Caco-2 (cell line): Measurements from ENCODE around the gene OR2AG2. TPM values are rescaled to one million over a fixed set of nuclear protein-coding genes. Genes with fewer than 3 reads are reported as not detected.
A peak's percentile ranks its signal among the peaks of the same experiment; 100 is the strongest.
"Not testable (repeated sequence)": the region's sequence is repeated elsewhere in the genome, so short reads cannot be mapped to it uniquely, and the experiment has no call there.

Source experiments
- BruUV-seq: library from RNA; stranded (reverse); fragments of 400-500 nt; replicated peaks from 2 replicates; lab custom pipeline; 2021; lab: Mats Ljungman, UMichigan
- CTCF ChIA-PET: fragments of 300-600 bp; sonication (Branson Sonifier 250); formaldehyde crosslinking; loops from one replicate; lab custom pipeline; 2022; ENCODE audit warnings: antibody characterized with exemption; lab: Charles Lee
- POLR2A ChIA-PET: fragments of 300-600 bp; sonication (Branson Sonifier 250); formaldehyde crosslinking; loops from one replicate; lab custom pipeline; 2022; ENCODE audit warnings: antibody characterized with exemption; lab: Charles Lee
- DNase-seq, 2 experiments: peaks; one replicate each; pipeline versions ENCODE4 v3.0.0 to v3.0.0-alpha.2; 2020 to 2022
- H3K27me3 ChIP-seq: replicated peaks from 2 replicates; pipeline ENCODE4 v1.6.0; 2011; ENCODE audit warnings: low read length; ENCODE audit not compliant: control insufficient read depth, insufficient read depth
- H3K36me3 ChIP-seq: 2 replicates; pipeline ENCODE4 v1.5.1; 2011; ENCODE audit warnings: low read length; ENCODE audit not compliant: control insufficient read depth, insufficient read depth
- H3K4me1 ChIP-seq: fragments of 250-450 bp; sonication (Bioruptor Pico); 2 replicates; pipeline ENCODE4 v1.5.1; 2020; ENCODE audit warnings: mild to moderate bottlenecking
- H3K4me3 ChIP-seq: 2 replicates; pipeline ENCODE4 v1.5.1; 2011; ENCODE audit warnings: low read depth, mild to moderate bottlenecking, control low read depth, low read length
- H3K9me3 ChIP-seq: fragments of 250-450 bp; sonication (Bioruptor Pico); 2 replicates; pipeline ENCODE4 v1.5.1; 2020; ENCODE audit warnings: mild to moderate bottlenecking, moderate library complexity
- H3K27ac Mint-ChIP-seq: one replicate; pipeline ENCODE4 v1.8.0; 2022; ENCODE audit warnings: mixed read lengths; ENCODE audit not compliant: unreplicated experiment
- H3K27me3 Mint-ChIP-seq: one replicate; pipeline ENCODE4 v1.8.0; 2022; ENCODE audit warnings: mixed read lengths; ENCODE audit not compliant: insufficient read depth, unreplicated experiment
- H3K36me3 Mint-ChIP-seq: one replicate; pipeline ENCODE4 v1.8.0; 2022; ENCODE audit warnings: mild to moderate bottlenecking, mixed read lengths; ENCODE audit not compliant: insufficient read depth, unreplicated experiment
- H3K4me1 Mint-ChIP-seq: one replicate; pipeline ENCODE4 v1.8.0; 2022; ENCODE audit warnings: low read depth, mixed read lengths; ENCODE audit not compliant: unreplicated experiment
- H3K4me3 Mint-ChIP-seq: one replicate; pipeline ENCODE4 v1.8.0; 2022; ENCODE audit warnings: mild to moderate bottlenecking, moderate library complexity, mixed read lengths; ENCODE audit not compliant: unreplicated experiment
- H3K9me3 Mint-ChIP-seq: one replicate; pipeline ENCODE4 v1.8.0; 2022; ENCODE audit warnings: mixed read lengths; ENCODE audit not compliant: unreplicated experiment
- intact Hi-C: fragments of 100-400 bp; cut with micrococcal nuclease; formaldehyde crosslinking; loops from one replicate; pipeline ENCODE4 v1.10.0; 2022; ENCODE audit not compliant: unreplicated experiment
- total RNA-seq: library from RNA; stranded (reverse); gene quantifications from 2 replicates; pipeline ENCODE4 v1.2.3, GENCODE V29; 2022
- TF ChIP-seq, protein P1 (sequence below), 2 experiments: fragments of 200-600 bp in 1 of 2; IDR thresholded peaks; 1 replicate in 1 of 2; 2 replicates in 1 of 2; pipeline versions ENCODE4 v1.5.1 to v1.8.0; 2011 to 2022; ENCODE audit warnings: antibody characterized with exemption in 1 of 2, control low read depth in 1 of 2, inconsistent platforms in 1 of 2, low read depth in 1 of 2, low read length in 1 of 2, mild to moderate bottlenecking in 1 of 2, moderate library complexity in 1 of 2; ENCODE audit not compliant: insufficient read depth in 1 of 2, severe bottlenecking in 1 of 2, unreplicated experiment in 1 of 2

OR2AG2 gene
- total RNA-seq, 1 experiment from 2014 or later, result not detected

DNA sequence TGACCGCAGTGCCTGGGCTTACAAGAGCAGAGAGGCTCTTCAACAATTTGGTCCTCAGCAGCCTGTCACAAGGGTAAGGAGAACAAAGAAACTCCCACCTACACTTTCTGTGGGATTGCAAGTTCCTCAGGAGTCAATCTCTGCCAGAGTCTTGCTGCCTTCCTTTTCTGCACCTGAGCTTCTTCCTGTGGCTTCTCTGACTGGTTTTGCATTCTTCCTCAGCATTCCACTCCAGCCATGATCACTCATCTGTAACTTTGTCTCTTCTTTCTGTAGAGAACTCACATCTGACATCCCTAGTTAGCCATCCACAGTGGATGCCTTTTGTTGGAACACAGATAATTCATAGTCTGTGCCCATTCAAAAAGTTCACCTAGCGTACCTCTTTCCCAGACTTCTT lies 41.9 kb upstream of the OR2AG2 start:
- H3K9me3 Mint-ChIP-seq, result no peaks in the 10 kb centered on the region
- Histone ChIP-seq H3K36me3 (no peaks in the 10 kb centered on the region), H3K4me1 (no peaks in the 10 kb centered on the region), H3K9me3 (no peaks in the 10 kb centered on the region), H3K27me3 (no peaks in the 10 kb centered on the region; the same call in 1 of the 2 replicates), H3K4me3 (no peak overlapping the region)
- peaks cover 3% of the 10 kb centered on the region for H3K27me3 Mint-ChIP-seq
- no peak overlapping the region for H3K27ac Mint-ChIP-seq
- H3K36me3 Mint-ChIP-seq, result no peaks in the 10 kb centered on the region
- TF ChIP-seq, protein P1, sequence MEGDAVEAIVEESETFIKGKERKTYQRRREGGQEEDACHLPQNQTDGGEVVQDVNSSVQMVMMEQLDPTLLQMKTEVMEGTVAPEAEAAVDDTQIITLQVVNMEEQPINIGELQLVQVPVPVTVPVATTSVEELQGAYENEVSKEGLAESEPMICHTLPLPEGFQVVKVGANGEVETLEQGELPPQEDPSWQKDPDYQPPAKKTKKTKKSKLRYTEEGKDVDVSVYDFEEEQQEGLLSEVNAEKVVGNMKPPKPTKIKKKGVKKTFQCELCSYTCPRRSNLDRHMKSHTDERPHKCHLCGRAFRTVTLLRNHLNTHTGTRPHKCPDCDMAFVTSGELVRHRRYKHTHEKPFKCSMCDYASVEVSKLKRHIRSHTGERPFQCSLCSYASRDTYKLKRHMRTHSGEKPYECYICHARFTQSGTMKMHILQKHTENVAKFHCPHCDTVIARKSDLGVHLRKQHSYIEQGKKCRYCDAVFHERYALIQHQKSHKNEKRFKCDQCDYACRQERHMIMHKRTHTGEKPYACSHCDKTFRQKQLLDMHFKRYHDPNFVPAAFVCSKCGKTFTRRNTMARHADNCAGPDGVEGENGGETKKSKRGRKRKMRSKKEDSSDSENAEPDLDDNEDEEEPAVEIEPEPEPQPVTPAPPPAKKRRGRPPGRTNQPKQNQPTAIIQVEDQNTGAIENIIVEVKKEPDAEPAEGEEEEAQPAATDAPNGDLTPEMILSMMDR (IDR thresholded peaks at IDR 0.05; ENCODE audit: insufficient read depth in 1 of 2, low read depth in 1 of 2, low read length in 1 of 2, severe bottlenecking in 1 of 2, unreplicated experiment in 1 of 2), result no peak
- POLR2A ChIA-PET, result no interaction called here
- no TSS peak for BruUV-seq
- no peak overlapping the region for H3K4me3 Mint-ChIP-seq
- no peaks in the 10 kb centered on the region for H3K4me1 Mint-ChIP-seq
- intact Hi-C loops, result loop anchor here (5.0 kb wide), 1 partner anchor 184 kb away; no protein-coding TSS in a partner anchor
- CTCF ChIA-PET, result no interaction called here
- DNase-seq, result no peak

DNA sequence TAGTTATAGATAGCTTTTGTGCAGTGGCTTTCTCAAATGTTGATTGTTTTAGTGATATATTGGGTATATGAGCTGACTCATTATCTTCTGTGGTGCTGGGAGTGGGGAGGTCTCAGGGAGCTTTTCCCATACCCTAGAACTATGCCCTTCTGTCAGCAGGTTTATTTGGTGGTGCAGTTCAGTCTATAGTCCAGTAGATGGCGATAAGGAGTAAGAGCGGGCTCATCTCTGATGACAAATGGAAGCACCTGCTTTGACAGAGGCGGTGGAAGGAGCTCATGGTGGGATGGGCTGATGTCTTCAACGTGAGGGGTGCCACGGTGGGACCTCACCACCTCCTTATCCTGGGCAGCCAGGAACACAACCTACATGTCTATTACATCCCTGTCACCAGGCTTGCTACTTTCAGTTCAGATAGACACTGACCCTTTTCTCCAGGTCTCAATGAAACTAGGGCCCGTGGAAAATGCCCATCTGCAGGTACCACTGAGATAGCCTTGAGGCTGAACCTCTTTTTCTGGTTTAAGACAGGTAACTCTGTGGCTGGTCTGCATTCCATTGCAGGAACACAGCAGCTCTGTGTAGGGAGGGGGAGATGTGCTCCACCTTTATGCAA lies 40.7 kb upstream of the OR2AG2 start:
- CTCF ChIA-PET, result interaction anchor here (0.6 to 1.6 kb wide), 12 partner anchors 12 to 466 kb away, joined by 3 to 8 read pairs (median 3); partner anchors contain the start of genes NLRP14, OR6A2, SMPD1 and ZNF214
- no peaks in the 10 kb centered on the region for H3K4me1 ChIP-seq
- no peaks in the 10 kb centered on the region for H3K4me1 Mint-ChIP-seq

DNA sequence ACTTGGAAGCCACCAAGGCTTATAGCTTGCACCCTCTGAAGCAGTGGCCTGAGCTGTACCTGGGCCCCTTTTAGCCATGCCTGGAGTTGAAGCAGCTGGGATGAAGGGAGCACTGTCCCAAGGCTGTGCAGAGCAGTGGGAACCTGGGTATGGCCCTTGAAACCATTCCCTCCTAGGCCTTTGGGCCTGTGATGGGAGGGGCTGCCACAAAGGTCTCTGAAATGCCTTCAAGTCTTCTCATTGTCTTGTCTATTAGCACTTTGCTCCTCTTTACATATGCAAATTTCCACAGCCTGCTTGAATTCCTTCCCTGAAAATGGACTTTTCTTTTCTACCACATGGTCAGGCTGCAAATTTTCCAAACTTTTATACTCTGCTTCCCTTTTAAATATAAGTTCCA lies 29.3 kb upstream of the OR2AG2 start:
- H3K4me3 Mint-ChIP-seq, H3K9me3 Mint-ChIP-seq, H3K4me1 ChIP-seq, H3K36me3 Mint-ChIP-seq, H3K27me3 ChIP-seq, H3K4me3 ChIP-seq, H3K36me3 ChIP-seq, POLR2A ChIA-PET, H3K9me3 ChIP-seq, intact Hi-C loops, BruUV-seq, H3K4me1 Mint-ChIP-seq, CTCF ChIA-PET, H3K27ac Mint-ChIP-seq, DNase-seq: not testable (repeated sequence)
- H3K27me3 Mint-ChIP-seq, result peaks cover 11% of the 10 kb centered on the region

More for the DNA sequence above, 40.7 kb upstream of the OR2AG2 start:
- Histone ChIP-seq H3K36me3 (no peaks in the 10 kb centered on the region), H3K27me3 (no peaks in the 10 kb centered on the region; the same call in 1 of the 2 replicates), H3K4me3 (no peak overlapping the region), H3K9me3 (no peaks in the 10 kb centered on the region)
- peaks cover 5% of the 10 kb centered on the region for H3K27me3 Mint-ChIP-seq
- no peaks in the 10 kb centered on the region for H3K36me3 Mint-ChIP-seq
- TF ChIP-seq, protein P1 (IDR thresholded peaks at IDR 0.05; ENCODE audit: insufficient read depth in 1 of 2, low read depth in 1 of 2, low read length in 1 of 2, severe bottlenecking in 1 of 2, unreplicated experiment in 1 of 2), result peak; percentile 86 to 91
- intact Hi-C loops, result loop anchor here (5.0 kb wide), 1 partner anchor 185 kb away; no protein-coding TSS in a partner anchor
- H3K9me3 Mint-ChIP-seq, result no peaks in the 10 kb centered on the region
- no peak overlapping the region for H3K27ac Mint-ChIP-seq
- POLR2A ChIA-PET, result no interaction called here
- DNase-seq, result peak; percentile 42 to 63
- BruUV-seq, result no TSS peak
- H3K4me3 Mint-ChIP-seq, result no peak overlapping the region
